Measurements from ENCODE around the gene ZNF513.

Gene ZNF513

GRCh38 chr2:27412419-27413152 lies 32.1 kb upstream of the ZNF513 start:
- Histone ChIP-seq H3K36me3 (ENCODE audit: insufficient read depth, low read length) (peaks cover under 1% of the 10 kb centered on the region), H3K9me3 (ENCODE audit: insufficient read depth, low read depth, low read length) (no peaks in the 10 kb centered on the region), H3K4me3 (ENCODE audit: low read length) (no peak overlapping the region), H3K4me1 (ENCODE audit: insufficient read depth, low read length) (peaks cover 4% of the 10 kb centered on the region; the same call in 1 of the 2 replicates), H3K27me3 (ENCODE audit: insufficient read depth, low read length) (no peaks in the 10 kb centered on the region), H3K9ac (ENCODE audit: low read depth, low read length) (no peak overlapping the region), H3K27ac (ENCODE audit: low read depth, low read length) (no peak overlapping the region)
- 92% methylated on average over 7 of the region's 9 CpGs for WGBS

- Histone ChIP-seq H3K9me3 (ENCODE audit: insufficient read depth, low read depth, low read length) (no peaks in the 10 kb centered on the region), H3K9ac (ENCODE audit: low read depth, low read length) (peak within 1 kb of the TSS; percentile 92), H3K36me3 (ENCODE audit: insufficient read depth, low read length) (peaks cover 7% of the 10 kb centered on the region), H3K27me3 (ENCODE audit: insufficient read depth, low read length) (no peaks in the 10 kb centered on the region), H3K27ac (ENCODE audit: low read depth, low read length) (peak within 1 kb of the TSS; percentile 89), H3K4me1 (ENCODE audit: insufficient read depth, low read length) (peaks cover 4% of the 10 kb centered on the region; the same call in 1 of the 2 replicates), H3K4me3 (ENCODE audit: low read length) (peak within 1 kb of the TSS; percentile 92)
- 4% methylated on average over 82 of the region's 82 CpGs for WGBS
Observed at GRCh38 chr2:27409321-27410073, 29.0 kb upstream of the ZNF513 start, which contains the start of gene PPM1G. Gene PPM1G (minus strand): TSS chr2:27409591. CDS start chr2:27409422, 169 bp downstream.

- Histone ChIP-seq H3K36me3 (ENCODE audit: insufficient read depth, low read length) (peaks cover 11% of the 10 kb centered on the region), H3K27ac (ENCODE audit: low read depth, low read length) (peak overlapping the region; percentile 89), H3K9ac (ENCODE audit: low read depth, low read length) (peak overlapping the region; percentile 92), H3K27me3 (ENCODE audit: insufficient read depth, low read length) (no peaks in the 10 kb centered on the region), H3K4me1 (ENCODE audit: insufficient read depth, low read length) (peaks cover 4% of the 10 kb centered on the region; the same call in 1 of the 2 replicates), H3K4me3 (ENCODE audit: low read length) (peak overlapping the region; percentile 92), H3K9me3 (ENCODE audit: insufficient read depth, low read depth, low read length) (no peaks in the 10 kb centered on the region)
- under 1% methylated on average over 33 of the region's 33 CpGs for WGBS
Observed at GRCh38 chr2:27408601-27409320, 28.2 kb upstream of the ZNF513 start.

- H3K9ac ChIP-seq (ENCODE audit: low read depth, low read length): peak overlapping the region; percentile 92; the same call in 1 of the 2 replicates
- peaks cover 4% of the 10 kb centered on the region; the same call in 1 of the 2 replicates for H3K4me1 ChIP-seq (ENCODE audit: insufficient read depth, low read length)
- peak overlapping the region; percentile 92 for H3K4me3 ChIP-seq (ENCODE audit: low read length)
- H3K36me3 ChIP-seq (ENCODE audit: insufficient read depth, low read length): peaks cover 14% of the 10 kb centered on the region
- no peak overlapping the region for H3K27ac ChIP-seq (ENCODE audit: low read depth, low read length)
- 46% methylated on average over 12 of the region's 16 CpGs for WGBS
- H3K27me3 ChIP-seq (ENCODE audit: insufficient read depth, low read length): no peaks in the 10 kb centered on the region
- no peaks in the 10 kb centered on the region for H3K9me3 ChIP-seq (ENCODE audit: insufficient read depth, low read depth, low read length)
Observed at GRCh38 chr2:27407798-27408491, 27.4 kb upstream of the ZNF513 start.

- Histone ChIP-seq H3K27ac (ENCODE audit: low read depth, low read length) (no peak overlapping the region), H3K4me1 (ENCODE audit: insufficient read depth, low read length) (no peaks in the 10 kb centered on the region), H3K9ac (ENCODE audit: low read depth, low read length) (no peak overlapping the region), H3K27me3 (ENCODE audit: insufficient read depth, low read length) (no peaks in the 10 kb centered on the region), H3K4me3 (ENCODE audit: low read length) (no peak overlapping the region), H3K9me3 (ENCODE audit: insufficient read depth, low read depth, low read length) (no peaks in the 10 kb centered on the region), H3K36me3 (ENCODE audit: insufficient read depth, low read length) (peaks cover 25% of the 10 kb centered on the region; the same call in 1 of the 2 replicates)
- WGBS: 100% methylated on average over 1 of the region's 2 CpGs
Observed at GRCh38 chr2:27400348-27401135, 20.0 kb upstream of the ZNF513 start.

- Histone ChIP-seq H3K27ac (ENCODE audit: low read depth, low read length) (no peak overlapping the region), H3K9ac (ENCODE audit: low read depth, low read length) (no peak overlapping the region), H3K4me1 (ENCODE audit: insufficient read depth, low read length) (no peaks in the 10 kb centered on the region), H3K27me3 (ENCODE audit: insufficient read depth, low read length) (no peaks in the 10 kb centered on the region), H3K4me3 (ENCODE audit: low read length) (no peak overlapping the region), H3K36me3 (ENCODE audit: insufficient read depth, low read length) (peaks cover 19% of the 10 kb centered on the region; the same call in 1 of the 2 replicates), H3K9me3 (ENCODE audit: insufficient read depth, low read depth, low read length) (no peaks in the 10 kb centered on the region)
- 97% methylated on average over 5 of the region's 5 CpGs for WGBS
Observed at GRCh38 chr2:27398962-27399361, 18.4 kb upstream of the ZNF513 start.

GRCh38 chr2:27393225-27393624 lies 12.7 kb upstream of the ZNF513 start:
- 97% methylated on average over 33 of the region's 33 CpGs for WGBS
- H3K27me3 ChIP-seq (ENCODE audit: insufficient read depth, low read length): no peaks in the 10 kb centered on the region
- peaks cover 15% of the 10 kb centered on the region; the same call in 1 of the 2 replicates for H3K36me3 ChIP-seq (ENCODE audit: insufficient read depth, low read length)

GRCh38 chr2:27390822-27391679 lies 10.5 kb upstream of the ZNF513 start:
- Histone ChIP-seq H3K27me3 (ENCODE audit: insufficient read depth, low read length) (no peaks in the 10 kb centered on the region), H3K27ac (ENCODE audit: low read depth, low read length) (no peak overlapping the region), H3K9ac (ENCODE audit: low read depth, low read length) (no peak overlapping the region), H3K4me3 (ENCODE audit: low read length) (no peak overlapping the region), H3K4me1 (ENCODE audit: insufficient read depth, low read length) (no peaks in the 10 kb centered on the region), H3K9me3 (ENCODE audit: insufficient read depth, low read depth, low read length) (no peaks in the 10 kb centered on the region), H3K36me3 (ENCODE audit: insufficient read depth, low read length) (peaks cover 25% of the 10 kb centered on the region)
- WGBS: 96% methylated on average over 9 of the region's 9 CpGs

More at GRCh38 chr2:27393225-27393624, 12.7 kb upstream of the ZNF513 start:
- H3K9me3 ChIP-seq (ENCODE audit: insufficient read depth, low read depth, low read length): no peaks in the 10 kb centered on the region
- no peaks in the 10 kb centered on the region for H3K4me1 ChIP-seq (ENCODE audit: insufficient read depth, low read length)
- H3K27ac ChIP-seq (ENCODE audit: low read depth, low read length): no peak overlapping the region
- H3K4me3 ChIP-seq (ENCODE audit: low read length): no peak overlapping the region
- no peak overlapping the region for H3K9ac ChIP-seq (ENCODE audit: low read depth, low read length)

- no peaks in the 10 kb centered on the region for H3K27me3 ChIP-seq (ENCODE audit: insufficient read depth, low read length)
- no peak overlapping the region; the same call in 1 of the 2 replicates for H3K4me3 ChIP-seq (ENCODE audit: low read length)
- no peaks in the 10 kb centered on the region for H3K9me3 ChIP-seq (ENCODE audit: insufficient read depth, low read depth, low read length)
- peak overlapping the region; percentile 94; the same call in 1 of the 2 replicates for H3K27ac ChIP-seq (ENCODE audit: low read depth, low read length)
- peaks cover 79% of the 10 kb centered on the region for H3K36me3 ChIP-seq (ENCODE audit: insufficient read depth, low read length)
- WGBS: 95% methylated on average over 10 of the region's 10 CpGs
- peak overlapping the region; percentile 90 for H3K9ac ChIP-seq (ENCODE audit: low read depth, low read length)
- H3K4me1 ChIP-seq (ENCODE audit: insufficient read depth, low read length): peaks cover 10% of the 10 kb centered on the region; the same call in 1 of the 2 replicates
Observed at GRCh38 chr2:27381577-27382181, 1.1 kb upstream of the ZNF513 start.

Measured in HUES64 (cell line).